H9 (cell line): ENCODE measurements around the gene MRGPRF. TPM values are rescaled to one million over a fixed set of nuclear protein-coding genes. Genes with fewer than 3 reads are reported as not detected.
A peak's percentile ranks its signal among the peaks of the same experiment; 100 is the strongest.

Source experiments
- DNase-seq: peaks from one replicate; pipeline ENCODE4 v3.0.0-alpha.2; 2017
- H2AFZ ChIP-seq: one replicate; pipeline ENCODE4 v1.6.1; 2013; ENCODE audit warnings: mild to moderate bottlenecking, low read length, control low read depth, moderate library complexity
- H2AK5ac ChIP-seq: 2 replicates; pipeline ENCODE4 v1.6.1; 2013; ENCODE audit warnings: low read length, control low read depth, mixed read lengths; ENCODE audit not compliant: insufficient read length
- H2BK120ac ChIP-seq: one replicate; pipeline ENCODE4 v1.6.1; 2013; ENCODE audit warnings: low read depth, mild to moderate bottlenecking, low read length, control low read depth, inconsistent platforms; ENCODE audit not compliant: poor library complexity, severe bottlenecking
- H2BK12ac ChIP-seq: 2 replicates; pipeline ENCODE4 v1.6.1; 2013; ENCODE audit warnings: low read length, control low read depth, mixed read lengths, low read depth; ENCODE audit not compliant: insufficient read length
- H2BK15ac ChIP-seq: 2 replicates; pipeline ENCODE4 v1.6.1; 2013; ENCODE audit warnings: low read depth, low read length, control low read depth
- H2BK20ac ChIP-seq: one replicate; pipeline ENCODE4 v1.6.1; 2013; ENCODE audit warnings: low read depth, mild to moderate bottlenecking, low read length, control low read depth, inconsistent platforms; ENCODE audit not compliant: poor library complexity, severe bottlenecking
- H2BK5ac ChIP-seq: 2 replicates; pipeline ENCODE4 v1.6.1; 2013; ENCODE audit warnings: low read length, control low read depth, mixed read lengths; ENCODE audit not compliant: insufficient read length
- H3K14ac ChIP-seq: 2 replicates; pipeline ENCODE4 v1.6.1; 2013; ENCODE audit warnings: low read length, control low read depth; ENCODE audit not compliant: insufficient read depth
- H3K18ac ChIP-seq: 2 replicates; pipeline ENCODE4 v1.6.1; 2013; ENCODE audit warnings: low read depth, mild to moderate bottlenecking, mixed read lengths, low read length, control low read depth; ENCODE audit not compliant: insufficient read length
- H3K23ac ChIP-seq: 2 replicates; pipeline ENCODE4 v1.6.1; 2013; ENCODE audit warnings: low read length, control low read depth, mixed read lengths, low read depth; ENCODE audit not compliant: insufficient read length
- H3K23me2 ChIP-seq: 2 replicates; pipeline ENCODE4 v1.6.1; 2013; ENCODE audit warnings: low read depth, mild to moderate bottlenecking, mixed read lengths, low read length, control low read depth; ENCODE audit not compliant: insufficient read length, poor library complexity, severe bottlenecking
- H3K27ac ChIP-seq: 2 replicates; pipeline ENCODE4 v1.5.1; 2013; ENCODE audit warnings: low read length, control low read depth, mixed read lengths, low read depth; ENCODE audit not compliant: insufficient read length
- H3K27me3 ChIP-seq: 2 replicates; pipeline ENCODE4 v1.6.1; 2013; ENCODE audit warnings: low read length, control low read depth, inconsistent platforms; ENCODE audit not compliant: insufficient read depth
- H3K4ac ChIP-seq: 2 replicates; pipeline ENCODE4 v1.6.1; 2013; ENCODE audit warnings: low read depth, mild to moderate bottlenecking, control low read depth, inconsistent platforms, low read length, moderate library complexity
- H3K4me1 ChIP-seq: 2 replicates; pipeline ENCODE4 v1.6.1; 2013; ENCODE audit warnings: low read length, control low read depth, inconsistent platforms; ENCODE audit not compliant: insufficient read depth
- H3K4me2 ChIP-seq: 2 replicates; pipeline ENCODE4 v1.6.1; 2013; ENCODE audit warnings: low read length, control low read depth, mixed read lengths; ENCODE audit not compliant: insufficient read length, insufficient read depth
- H3K56ac ChIP-seq: 2 replicates; pipeline ENCODE4 v1.6.1; 2013; ENCODE audit warnings: low read depth, mild to moderate bottlenecking, mixed read lengths, low read length, control low read depth; ENCODE audit not compliant: insufficient read length
- H3K79me1 ChIP-seq: 2 replicates; pipeline ENCODE4 v1.6.1; 2013; ENCODE audit warnings: low read depth, mild to moderate bottlenecking, moderate library complexity, low read length, control low read depth, inconsistent platforms; ENCODE audit not compliant: insufficient read depth, poor library complexity, severe bottlenecking
- H3K79me2 ChIP-seq: 2 replicates; pipeline ENCODE4 v1.6.1; 2013; ENCODE audit warnings: low read length, control low read depth, inconsistent platforms; ENCODE audit not compliant: insufficient read depth
- H3K9ac ChIP-seq: 2 replicates; pipeline ENCODE4 v1.6.1; 2013; ENCODE audit warnings: low read length, control low read depth, mixed read lengths; ENCODE audit not compliant: insufficient read length; ENCODE audit errors: extremely low read depth
- H3K9me3 ChIP-seq: one replicate; pipeline ENCODE4 v1.6.1; 2013; ENCODE audit warnings: low read depth, low read length, inconsistent platforms; ENCODE audit not compliant: control insufficient read depth
- H3T11ph ChIP-seq: one replicate; pipeline ENCODE4 v1.6.1; 2013; ENCODE audit warnings: mild to moderate bottlenecking, low read length, control low read depth, inconsistent platforms
- H4K20me1 ChIP-seq: one replicate; pipeline ENCODE4 v1.6.1; 2013; ENCODE audit not compliant: control insufficient read depth, insufficient read length, insufficient read depth
- H4K5ac ChIP-seq: 2 replicates; pipeline ENCODE4 v1.6.1; 2013; ENCODE audit warnings: low read depth, mild to moderate bottlenecking, mixed read lengths, low read length, control low read depth; ENCODE audit not compliant: insufficient read length
- H4K8ac ChIP-seq: replicated peaks from 2 replicates; pipeline ENCODE4 v1.6.1; 2013; ENCODE audit warnings: low read length, control low read depth, mixed read lengths, low read depth; ENCODE audit not compliant: insufficient read length
- H4K91ac ChIP-seq: 2 replicates; pipeline ENCODE4 v1.6.1; 2013; ENCODE audit warnings: low read depth, mild to moderate bottlenecking, moderate library complexity, mixed read lengths, low read length, control low read depth; ENCODE audit not compliant: insufficient read length
- H3K27ac Mint-ChIP-seq, 3 experiments: 2 replicates in 2 of 3; 3 replicates in 1 of 3; pipeline ENCODE4 v1.8.0; 2020 to 2021; ENCODE audit warnings: mixed read lengths in 3 of 3, mild to moderate bottlenecking in 1 of 3, moderate library complexity in 1 of 3
- H3K27me3 Mint-ChIP-seq: 2 replicates; pipeline ENCODE4 v1.8.0; 2021; ENCODE audit warnings: low read depth, mild to moderate bottlenecking, moderate library complexity, mixed read lengths
- H3K36me3 Mint-ChIP-seq, 3 experiments: 2 replicates in 2 of 3; 3 replicates in 1 of 3; pipeline ENCODE4 v1.8.0; 2020 to 2021; ENCODE audit warnings: low read depth in 3 of 3, mixed read lengths in 3 of 3; ENCODE audit not compliant: insufficient read depth in 1 of 3
- H3K4me1 Mint-ChIP-seq, 2 experiments: 2 replicates each; pipeline ENCODE4 v1.8.0; 2020; ENCODE audit warnings: mixed read lengths in 2 of 2
- H3K4me3 Mint-ChIP-seq, 2 experiments: 2 replicates in 1 of 2; 3 replicates in 1 of 2; pipeline ENCODE4 v1.8.0; 2020 to 2021; ENCODE audit warnings: mild to moderate bottlenecking in 2 of 2, mixed read lengths in 2 of 2, moderate library complexity in 1 of 2
- H3K9me3 Mint-ChIP-seq, 2 experiments: 2 replicates in 1 of 2; 3 replicates in 1 of 2; pipeline ENCODE4 v1.8.0; 2020; ENCODE audit warnings: mild to moderate bottlenecking in 2 of 2, mixed read lengths in 2 of 2, moderate library complexity in 1 of 2
- WGBS: extraction: QIAGEN DNeasy Blood & Tissue Kit; methylation state at CpG from one replicate; pipeline ENCODE4 v1.1.7; 2013; ENCODE audit warnings: missing lambda C conversion rate, low lambda C conversion rate, mixed read lengths; ENCODE audit not compliant: insufficient read length; ENCODE audit errors: extremely low coverage; 5-methylcytosine and 5-hydroxymethylcytosine counted together
- total RNA-seq: library from RNA; stranded (reverse); gene quantifications from 2 replicates; pipeline ENCODE4 v1.2.1, GENCODE V29; 2021
- TF ChIP-seq, protein P1 (sequence below): fragments of 200-600 bp; sonication (generic); conservative IDR thresholded peaks from 3 replicates; pipeline ENCODE4 v1.8.0; 2021; ENCODE audit warnings: antibody characterized with exemption, mild to moderate bottlenecking

MRGPRF gene
- total RNA-seq, 1 experiment from 2014 or later, result 4.0 TPM

DNA sequence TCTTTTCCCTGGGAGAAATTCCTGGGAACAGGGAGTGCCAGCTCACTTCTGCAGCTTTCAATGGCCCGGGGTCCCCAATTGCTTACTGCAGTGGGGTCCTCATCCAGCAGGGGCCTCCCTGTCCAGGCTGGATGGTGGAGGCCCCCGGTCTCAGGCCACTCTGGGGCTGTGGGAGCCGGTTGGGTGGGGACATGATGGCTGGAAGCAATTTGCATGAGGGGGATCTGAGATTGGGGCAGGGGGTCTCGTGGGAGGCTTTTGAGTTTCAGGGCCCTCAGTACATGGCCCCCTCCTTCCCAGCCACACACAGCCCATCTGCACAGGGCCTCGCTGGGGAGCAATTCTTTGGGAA is 57.5 kb downstream of the MRGPRF start:
- no peak overlapping the region for H4K5ac ChIP-seq
- H3K9me3 Mint-ChIP-seq, result no peaks in the 10 kb centered on the region; a peak in 1 of 5 replicates
- H2BK15ac ChIP-seq, result no peak overlapping the region
- H3K79me2 ChIP-seq, result no peaks in the 10 kb centered on the region
- no peak overlapping the region for H3T11ph ChIP-seq
- H3K27me3 ChIP-seq, result no peaks in the 10 kb centered on the region
- no peak overlapping the region for H3K4me3 Mint-ChIP-seq
- peaks cover 10 to 21% of the 10 kb centered on the region in 2 experiments for H3K4me1 Mint-ChIP-seq
- no peak overlapping the region for H4K8ac ChIP-seq
- H3K23ac ChIP-seq, result no peak overlapping the region
- no peaks in the 10 kb centered on the region for H4K20me1 ChIP-seq
- H3K23me2 ChIP-seq, result no peaks in the 10 kb centered on the region
- no peak overlapping the region for H2BK20ac ChIP-seq
- WGBS, result no CpG with 5 or more reads among the region's 5 CpGs
- no peaks in the 10 kb centered on the region for H3K36me3 Mint-ChIP-seq
- H4K91ac ChIP-seq, result no peak overlapping the region
- TF ChIP-seq, protein P1, sequence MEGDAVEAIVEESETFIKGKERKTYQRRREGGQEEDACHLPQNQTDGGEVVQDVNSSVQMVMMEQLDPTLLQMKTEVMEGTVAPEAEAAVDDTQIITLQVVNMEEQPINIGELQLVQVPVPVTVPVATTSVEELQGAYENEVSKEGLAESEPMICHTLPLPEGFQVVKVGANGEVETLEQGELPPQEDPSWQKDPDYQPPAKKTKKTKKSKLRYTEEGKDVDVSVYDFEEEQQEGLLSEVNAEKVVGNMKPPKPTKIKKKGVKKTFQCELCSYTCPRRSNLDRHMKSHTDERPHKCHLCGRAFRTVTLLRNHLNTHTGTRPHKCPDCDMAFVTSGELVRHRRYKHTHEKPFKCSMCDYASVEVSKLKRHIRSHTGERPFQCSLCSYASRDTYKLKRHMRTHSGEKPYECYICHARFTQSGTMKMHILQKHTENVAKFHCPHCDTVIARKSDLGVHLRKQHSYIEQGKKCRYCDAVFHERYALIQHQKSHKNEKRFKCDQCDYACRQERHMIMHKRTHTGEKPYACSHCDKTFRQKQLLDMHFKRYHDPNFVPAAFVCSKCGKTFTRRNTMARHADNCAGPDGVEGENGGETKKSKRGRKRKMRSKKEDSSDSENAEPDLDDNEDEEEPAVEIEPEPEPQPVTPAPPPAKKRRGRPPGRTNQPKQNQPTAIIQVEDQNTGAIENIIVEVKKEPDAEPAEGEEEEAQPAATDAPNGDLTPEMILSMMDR, result no peak
- no peaks in the 10 kb centered on the region; the same call in 1 of the 2 replicates for H3K27me3 Mint-ChIP-seq
- peak overlapping the region in 2 of 3 experiments; percentile 37 to 72; a peak in 1 of 7 replicates for H3K27ac Mint-ChIP-seq
- no peak overlapping the region for H2BK5ac ChIP-seq
- H3K4me1 ChIP-seq, result no peaks in the 10 kb centered on the region; the same call in 1 of the 2 replicates
- no peak overlapping the region for H3K9ac ChIP-seq
- no peak for DNase-seq
- H3K4me2 ChIP-seq, result no peak overlapping the region
- H2AK5ac ChIP-seq, result no peak overlapping the region
- H3K27ac ChIP-seq, result no peak overlapping the region
- H2BK12ac ChIP-seq, result no peak overlapping the region
- no peaks in the 10 kb centered on the region for H3K9me3 ChIP-seq
- H3K18ac ChIP-seq, result no peak overlapping the region
- H3K4ac ChIP-seq, result no peak overlapping the region
- H2AFZ ChIP-seq, result no peak overlapping the region
- no peaks in the 10 kb centered on the region for H3K79me1 ChIP-seq
- H3K14ac ChIP-seq, result no peak overlapping the region
- H3K56ac ChIP-seq, result no peak overlapping the region
- no peak overlapping the region for H2BK120ac ChIP-seq
